ENCODE results near the gene NT5DC3.

Gene NT5DC3

DNA sequence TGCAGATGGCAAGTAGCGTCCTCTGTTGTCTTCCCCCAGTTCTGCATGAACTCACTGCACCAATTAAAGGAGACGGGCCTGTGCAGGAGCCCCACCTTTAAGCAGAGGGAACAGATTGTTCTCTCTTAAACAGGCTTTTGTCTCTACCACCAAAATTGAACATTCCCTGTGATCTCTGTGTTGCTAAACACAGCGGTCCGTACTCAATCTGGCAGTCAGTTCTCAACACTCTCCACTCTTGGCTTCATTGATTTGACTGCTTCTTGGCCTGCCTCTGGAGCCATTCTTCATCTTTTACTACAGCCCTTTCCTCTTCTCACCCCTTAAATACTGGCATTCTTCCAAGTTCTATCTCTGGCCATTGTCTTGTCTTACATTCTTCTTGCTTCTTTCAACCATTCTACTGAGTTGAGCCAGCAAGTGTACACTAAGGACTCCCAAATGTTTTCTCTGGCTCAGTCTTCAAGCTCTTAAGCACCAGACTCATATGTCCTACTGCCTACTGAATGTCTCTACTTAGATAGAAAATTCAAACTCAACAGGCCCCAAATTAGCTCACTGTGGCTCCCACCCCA is 8.0 kb upstream of the NT5DC3 start:
- TF ChIP-seq, protein P1, sequence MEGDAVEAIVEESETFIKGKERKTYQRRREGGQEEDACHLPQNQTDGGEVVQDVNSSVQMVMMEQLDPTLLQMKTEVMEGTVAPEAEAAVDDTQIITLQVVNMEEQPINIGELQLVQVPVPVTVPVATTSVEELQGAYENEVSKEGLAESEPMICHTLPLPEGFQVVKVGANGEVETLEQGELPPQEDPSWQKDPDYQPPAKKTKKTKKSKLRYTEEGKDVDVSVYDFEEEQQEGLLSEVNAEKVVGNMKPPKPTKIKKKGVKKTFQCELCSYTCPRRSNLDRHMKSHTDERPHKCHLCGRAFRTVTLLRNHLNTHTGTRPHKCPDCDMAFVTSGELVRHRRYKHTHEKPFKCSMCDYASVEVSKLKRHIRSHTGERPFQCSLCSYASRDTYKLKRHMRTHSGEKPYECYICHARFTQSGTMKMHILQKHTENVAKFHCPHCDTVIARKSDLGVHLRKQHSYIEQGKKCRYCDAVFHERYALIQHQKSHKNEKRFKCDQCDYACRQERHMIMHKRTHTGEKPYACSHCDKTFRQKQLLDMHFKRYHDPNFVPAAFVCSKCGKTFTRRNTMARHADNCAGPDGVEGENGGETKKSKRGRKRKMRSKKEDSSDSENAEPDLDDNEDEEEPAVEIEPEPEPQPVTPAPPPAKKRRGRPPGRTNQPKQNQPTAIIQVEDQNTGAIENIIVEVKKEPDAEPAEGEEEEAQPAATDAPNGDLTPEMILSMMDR (IDR thresholded peaks at IDR 0.05; ENCODE audit: borderline replicate concordance, insufficient read depth, low read depth, low read length): no peak
- no peak overlapping the region for H3K4me3 ChIP-seq (ENCODE audit: low read depth, low read length)

DNA sequence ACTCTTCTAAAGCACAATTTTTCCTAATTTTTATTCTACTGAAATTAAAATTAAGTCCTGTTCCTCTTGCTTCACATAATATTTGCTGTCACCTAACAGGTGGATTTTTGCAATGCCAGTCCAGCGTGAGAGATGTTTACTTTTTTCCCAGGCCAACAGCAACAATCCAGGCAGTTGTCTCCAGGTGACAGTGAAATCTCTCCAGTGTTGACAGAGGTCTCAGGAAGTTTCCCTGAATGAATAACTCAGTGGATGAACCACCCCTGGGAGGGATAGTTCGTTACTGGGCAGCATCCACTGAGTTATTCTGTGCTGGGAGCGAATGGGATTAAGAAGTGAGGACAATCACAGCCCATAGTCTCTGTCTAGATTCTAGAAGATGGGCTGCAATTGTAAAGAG is 7.1 kb upstream of the NT5DC3 start:
- TF ChIP-seq, protein P1 (IDR thresholded peaks at IDR 0.05; ENCODE audit: borderline replicate concordance, insufficient read depth, low read depth, low read length): no peak
- H3K4me3 ChIP-seq (ENCODE audit: low read depth, low read length): no peak overlapping the region

DNA sequence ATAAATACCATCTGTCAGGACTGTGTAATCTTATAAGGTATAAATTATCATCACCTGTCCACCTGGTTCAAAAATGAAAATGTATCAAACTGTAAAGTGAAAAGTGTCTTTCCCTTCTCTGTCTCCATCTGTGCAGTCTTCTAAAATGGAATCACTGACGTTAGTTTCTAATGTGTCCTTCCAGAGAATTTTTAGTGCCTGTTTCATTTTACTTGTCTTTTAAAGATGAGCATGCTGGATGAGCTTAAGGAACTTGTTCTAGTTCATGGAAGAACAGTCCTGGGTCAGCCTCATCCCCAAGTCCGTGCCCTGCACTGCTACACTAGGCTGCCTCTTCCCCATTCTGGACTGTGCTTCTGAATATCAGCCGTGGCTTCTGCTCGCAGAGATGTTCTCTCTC is 5.4 kb upstream of the NT5DC3 start:
- TF ChIP-seq, protein P1 (IDR thresholded peaks at IDR 0.05; ENCODE audit: borderline replicate concordance, insufficient read depth, low read depth, low read length): no peak
- no peak overlapping the region for H3K4me3 ChIP-seq (ENCODE audit: low read depth, low read length)

DNA sequence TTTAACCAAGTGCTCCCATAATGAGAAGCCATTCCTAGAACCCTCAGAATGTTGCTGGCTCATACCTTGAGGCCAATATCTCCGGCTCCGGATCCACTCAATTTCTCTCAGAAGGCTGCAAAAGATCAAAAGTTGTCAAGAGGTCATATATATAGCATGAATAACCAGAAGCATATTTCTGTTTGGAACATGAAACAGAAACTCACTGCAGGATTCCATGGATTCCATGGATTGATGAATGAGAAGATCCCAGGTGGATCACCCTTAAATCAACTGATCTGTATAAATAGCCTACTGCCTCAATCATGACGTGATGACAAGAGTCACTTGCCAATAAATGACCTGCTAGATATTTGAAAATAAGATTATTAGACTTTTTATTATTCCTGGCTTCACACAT is 3.3 kb upstream of the NT5DC3 start:
- no peak overlapping the region for H3K4me3 ChIP-seq (ENCODE audit: low read depth, low read length)
- TF ChIP-seq, protein P1 (IDR thresholded peaks at IDR 0.05; ENCODE audit: borderline replicate concordance, insufficient read depth, low read depth, low read length): no peak

DNA sequence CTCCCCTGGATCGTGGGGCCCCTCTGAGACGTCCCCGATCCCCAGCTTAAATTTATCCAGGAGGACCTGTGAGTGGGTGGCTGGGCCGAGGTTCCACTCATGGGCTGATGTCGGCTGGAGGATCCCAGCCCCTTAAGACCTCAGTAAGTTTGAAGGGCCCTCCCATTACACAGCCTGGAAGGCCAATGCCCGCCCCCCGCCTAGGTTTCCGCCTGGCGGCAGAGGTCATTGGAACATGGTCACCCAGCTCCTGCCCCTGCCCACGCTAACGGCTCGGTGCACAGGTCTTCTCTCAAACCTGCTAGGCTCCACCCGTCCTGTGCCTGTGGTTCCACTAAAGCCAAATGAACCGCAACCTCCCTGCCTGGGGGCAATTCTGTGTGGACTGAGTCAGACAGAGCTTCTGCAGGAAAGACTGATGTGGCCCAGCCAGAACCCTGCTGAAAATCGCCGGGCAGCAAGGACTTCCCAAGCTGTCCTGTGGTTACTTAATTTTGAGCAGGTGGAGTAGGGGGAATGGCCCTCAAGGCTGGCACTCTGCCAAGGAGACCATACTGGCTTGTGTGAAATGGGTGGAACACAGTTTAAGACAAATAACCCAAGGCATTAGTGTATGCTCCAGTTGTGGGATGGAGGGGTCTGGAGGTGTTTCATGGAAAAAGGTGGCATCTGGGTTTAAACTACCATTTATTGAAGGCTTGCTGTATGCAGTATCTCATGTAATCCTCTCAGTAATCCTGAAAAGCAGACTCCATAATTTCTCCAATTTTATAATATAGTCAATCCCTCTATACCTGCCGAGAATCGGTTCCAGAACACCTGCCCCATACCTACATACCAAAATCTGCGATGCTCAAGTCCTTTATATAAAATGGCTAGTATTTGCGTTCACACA is 903 bp upstream of the NT5DC3 start:
- H3K4me3 ChIP-seq (ENCODE audit: low read depth, low read length): peak overlapping the region; percentile 57
- TF ChIP-seq, protein P1 (IDR thresholded peaks at IDR 0.05; ENCODE audit: borderline replicate concordance, insufficient read depth, low read depth, low read length): no peak

DNA sequence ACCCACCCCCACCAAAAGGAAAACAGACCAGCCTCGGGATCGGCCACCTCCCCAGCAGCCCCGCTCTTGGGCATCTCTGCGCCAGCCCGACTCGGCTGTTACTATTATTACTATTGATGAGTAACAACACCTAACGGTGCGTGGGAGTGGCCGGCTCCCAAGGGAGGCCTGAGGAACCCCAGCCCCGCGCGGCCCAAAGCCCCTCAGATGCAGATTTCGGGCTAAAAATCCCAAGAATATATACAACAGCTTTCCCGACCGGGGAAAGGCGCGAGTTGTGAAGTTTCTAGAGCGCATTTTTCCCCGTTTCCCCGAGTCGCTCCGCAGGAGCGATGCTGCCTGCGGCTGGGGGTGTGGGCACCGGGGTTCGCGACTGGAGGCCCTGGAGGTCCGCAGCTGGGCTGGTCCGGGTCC is 565 bp downstream of the NT5DC3 start:
- TF ChIP-seq, protein P1 (IDR thresholded peaks at IDR 0.05; ENCODE audit: borderline replicate concordance, insufficient read depth, low read depth, low read length): no peak
- H3K4me3 ChIP-seq (ENCODE audit: low read depth, low read length): peak overlapping the region; percentile 65

All from GM12875 (cell line).